H1 (cell line): ENCODE data around the gene KCNK4. TPM values are rescaled to one million over a fixed set of nuclear protein-coding genes. Genes with fewer than 3 reads are reported as not detected.

Source experiments
- CTCF ChIA-PET: fragments of 300-600 bp; sonication (Branson Sonifier 250); formaldehyde crosslinking; loops from one replicate; lab custom pipeline; 2021; ENCODE audit not compliant: partially characterized antibody; lab: Charles Lee
- POLR2A ChIA-PET: fragments of 300-600 bp; sonication (Branson Sonifier 250); formaldehyde crosslinking; loops from one replicate; lab custom pipeline; 2021; ENCODE audit warnings: inconsistent platforms; ENCODE audit not compliant: partially characterized antibody; lab: Charles Lee
- DNase-seq, 2 experiments: peaks; one replicate each; pipeline versions ENCODE4 v3.0.0 to v3.0.0-alpha.2; 2010 to 2022; ENCODE audit warnings: low spot score in 2 of 2, low read depth in 1 of 2, mixed read lengths in 1 of 2
- FAIRE-seq: peaks from 2 replicates; lab custom pipeline; 2011; peaks lifted over from hg19 to GRCh38; lab: Jason Lieb, UNC
- H2AFZ ChIP-seq: 2 replicates; pipeline ENCODE4 v1.8.1; 2012; ENCODE audit warnings: low read length, inconsistent platforms
- H2AK5ac ChIP-seq: 2 replicates; pipeline ENCODE4 v1.6.1; 2013; ENCODE audit warnings: low read depth, low read length
- H2BK120ac ChIP-seq: replicated peaks from 2 replicates; pipeline ENCODE3; 2013; ENCODE audit warnings: low read depth, low read length, inconsistent platforms
- H2BK12ac ChIP-seq: 2 replicates; pipeline ENCODE4 v1.6.1; 2013; ENCODE audit warnings: low read depth, low read length
- H2BK15ac ChIP-seq: 2 replicates; pipeline ENCODE4 v1.6.1; 2013; ENCODE audit warnings: low read length
- H2BK20ac ChIP-seq: 2 replicates; pipeline ENCODE4 v1.6.1; 2013; ENCODE audit warnings: low read length
- H2BK5ac ChIP-seq: 2 replicates; pipeline ENCODE4 v1.6.1; 2013; ENCODE audit warnings: low read depth, low read length
- H3K14ac ChIP-seq: 2 replicates; pipeline ENCODE4 v1.6.1; 2013; ENCODE audit warnings: inconsistent platforms; ENCODE audit not compliant: insufficient read length
- H3K18ac ChIP-seq: 2 replicates; pipeline ENCODE4 v1.6.1; 2013; ENCODE audit warnings: low read length; ENCODE audit errors: extremely low read depth
- H3K23ac ChIP-seq: 2 replicates; pipeline ENCODE4 v1.6.1; 2013; ENCODE audit warnings: inconsistent platforms; ENCODE audit not compliant: insufficient read length
- H3K23me2 ChIP-seq: 2 replicates; pipeline ENCODE4 v1.6.1; 2013; ENCODE audit warnings: low read depth, low read length
- H3K27ac ChIP-seq: 2 replicates; pipeline ENCODE4 v1.6.1; 2011; ENCODE audit warnings: low read depth, low read length, inconsistent platforms
- H3K27me3 ChIP-seq, 4 experiments: replicated peaks in 1 of 4; 1 replicate in 1 of 4; 2 replicates in 3 of 4; pipeline versions ENCODE4 v1.6.1 to v1.8.1; 2011 to 2013; ENCODE audit warnings: low read length in 3 of 4, mild to moderate bottlenecking in 3 of 4, inconsistent platforms in 2 of 4, mixed read lengths in 2 of 4, moderate library complexity in 1 of 4; ENCODE audit not compliant: control insufficient read depth in 3 of 4, insufficient read depth in 3 of 4; ENCODE audit errors: extremely low read depth in 1 of 4
- H3K36me3 ChIP-seq, 4 experiments: 2 replicates each; pipeline versions ENCODE4 v1.6.1 to v1.8.1; 2011 to 2013; ENCODE audit warnings: mild to moderate bottlenecking in 4 of 4, low read length in 3 of 4, moderate library complexity in 2 of 4, control low read depth in 1 of 4, inconsistent platforms in 1 of 4; ENCODE audit not compliant: insufficient read depth in 4 of 4, control insufficient read depth in 2 of 4
- H3K4ac ChIP-seq: replicated peaks from 2 replicates; pipeline ENCODE3; 2013; ENCODE audit warnings: low read length, low read depth, mixed read lengths, inconsistent platforms; ENCODE audit not compliant: insufficient read length
- H3K4me1 ChIP-seq, 4 experiments: replicated peaks in 1 of 4; 1 replicate in 1 of 4; 2 replicates in 3 of 4; pipeline versions ENCODE4 v1.6.1 to v1.8.1; 2011 to 2013; ENCODE audit warnings: low read length in 3 of 4, inconsistent platforms in 2 of 4, mixed read lengths in 1 of 4; ENCODE audit not compliant: insufficient read depth in 4 of 4, control insufficient read depth in 3 of 4
- H3K4me2 ChIP-seq, 2 experiments: 2 replicates each; pipeline versions ENCODE4 v1.6.1 to v1.8.1; 2011 to 2013; ENCODE audit warnings: low read depth in 2 of 2, low read length in 2 of 2, control low read depth in 1 of 2, inconsistent platforms in 1 of 2, mild to moderate bottlenecking in 1 of 2; ENCODE audit not compliant: insufficient read depth in 1 of 2
- H3K4me3 ChIP-seq, 4 experiments: fragments of 200-600, 300-600 bp in 1 of 4; sonication (generic), shearing (Covaris generic), sonication (Bioruptor Twin) in 1 of 4; 2 replicates each; pipeline versions ENCODE4 v1.5.1 to v1.8.1; 2011 to 2016; ENCODE audit warnings: low read length in 4 of 4, low read depth in 3 of 4, control low read depth in 2 of 4, inconsistent platforms in 2 of 4, mild to moderate bottlenecking in 2 of 4, mixed read lengths in 1 of 4, moderate library complexity in 1 of 4; ENCODE audit not compliant: insufficient read depth in 2 of 4; ENCODE audit errors: extremely low read depth in 1 of 4
- H3K56ac ChIP-seq: replicated peaks from 2 replicates; pipeline ENCODE3; 2013; ENCODE audit warnings: low read depth, mild to moderate bottlenecking, mixed read lengths, low read length, inconsistent platforms; ENCODE audit not compliant: insufficient read length
- H3K79me1 ChIP-seq: 2 replicates; pipeline ENCODE4 v1.6.1; 2013; ENCODE audit warnings: low read depth, low read length, control low read depth
- H3K79me2 ChIP-seq, 2 experiments: 2 replicates each; pipeline versions ENCODE4 v1.6.1 to v1.8.1; 2012 to 2013; ENCODE audit warnings: low read length in 2 of 2, mild to moderate bottlenecking in 2 of 2, inconsistent platforms in 1 of 2; ENCODE audit not compliant: insufficient read depth in 2 of 2, control insufficient read depth in 1 of 2
- H3K9ac ChIP-seq, 4 experiments: replicated peaks in 1 of 4; 1 replicate in 1 of 4; 2 replicates in 3 of 4; pipeline versions ENCODE4 v1.6.1 to v1.8.1; 2011 to 2013; ENCODE audit warnings: low read depth in 3 of 4, low read length in 3 of 4, control low read depth in 2 of 4, mild to moderate bottlenecking in 2 of 4, moderate library complexity in 2 of 4, inconsistent platforms in 1 of 4; ENCODE audit errors: extremely low read depth in 1 of 4
- H3K9me3 ChIP-seq, 2 experiments: 2 replicates each; pipeline versions ENCODE4 v1.6.1 to v1.8.1; 2012 to 2013; ENCODE audit warnings: mild to moderate bottlenecking in 2 of 2, moderate library complexity in 2 of 2, control low read depth in 1 of 2, inconsistent platforms in 1 of 2, low read depth in 1 of 2, low read length in 1 of 2, mixed read lengths in 1 of 2; ENCODE audit not compliant: insufficient read depth in 2 of 2
- H4K20me1 ChIP-seq, 2 experiments: replicated peaks in 1 of 2; 2 replicates each; pipeline versions ENCODE3 to v1.8.1; 2011 to 2013; ENCODE audit warnings: inconsistent platforms in 2 of 2, low read length in 2 of 2, mild to moderate bottlenecking in 1 of 2; ENCODE audit not compliant: insufficient read depth in 2 of 2, control insufficient read depth in 1 of 2
- H4K5ac ChIP-seq: 2 replicates; pipeline ENCODE4 v1.6.1; 2013; ENCODE audit warnings: low read length, low read depth, mixed read lengths, inconsistent platforms; ENCODE audit not compliant: insufficient read length
- H4K8ac ChIP-seq: 2 replicates; pipeline ENCODE4 v1.8.0; 2013; ENCODE audit warnings: mild to moderate bottlenecking, moderate library complexity, low read length, inconsistent platforms; ENCODE audit not compliant: insufficient read depth; ENCODE audit errors: extremely low read depth
- H4K91ac ChIP-seq: replicated peaks from 2 replicates; pipeline ENCODE3; 2013; ENCODE audit warnings: low read length, mixed read lengths, inconsistent platforms; ENCODE audit not compliant: insufficient read length
- BCL11A ChIP-seq, 2 experiments: IDR thresholded peaks; one replicate each; pipeline ENCODE4 v1.6.1; 2011; ENCODE audit warnings: low read depth in 2 of 2, low read length in 2 of 2, mild to moderate bottlenecking in 2 of 2
- CHD2 ChIP-seq: IDR thresholded peaks from 2 replicates; pipeline ENCODE4 v1.6.1; 2012; ENCODE audit warnings: low read length, improper control_type of control experiment
- RNF2 ChIP-seq: fragments of 200-900, 300-1000 bp; sonication (generic); IDR thresholded peaks from 2 replicates; pipeline ENCODE4 v1.7.1; 2016; ENCODE audit warnings: borderline replicate concordance, low read depth, mild to moderate bottlenecking, antibody characterized with exemption, low read length; ENCODE audit not compliant: poor library complexity, severe bottlenecking; ENCODE audit errors: missing control alignments
- SAP30 ChIP-seq: fragments of 300-600 bp; sonication (generic); IDR thresholded peaks from 2 replicates; pipeline ENCODE4 v1.7.1; 2012; ENCODE audit warnings: low read length, moderate library complexity, mild to moderate bottlenecking, inconsistent platforms; ENCODE audit not compliant: insufficient read depth, insufficient replicate concordance
- TAF1 ChIP-seq: IDR thresholded peaks from 2 replicates; pipeline ENCODE4 v1.6.1; 2011; ENCODE audit warnings: mild to moderate bottlenecking, low read depth, low read length
- TBP ChIP-seq: IDR thresholded peaks from 2 replicates; pipeline ENCODE4 v1.6.1; 2011; ENCODE audit warnings: low read depth, low read length, improper control_type of control experiment
- WGBS, 2 experiments: shearing (Covaris generic) in 1 of 2; methylation state at CpG; one replicate each; pipeline versions ENCODE4 v1.1.6 to v1.1.7; 2013 to 2015; ENCODE audit warnings: low lambda C conversion rate in 2 of 2, mixed read lengths in 2 of 2, inconsistent platforms in 1 of 2, low coverage in 1 of 2, missing lambda C conversion rate in 1 of 2; ENCODE audit not compliant: insufficient replicate concordance in 2 of 2, insufficient coverage in 1 of 2, insufficient read length in 1 of 2; ENCODE audit errors: extremely low coverage in 1 of 2, missing lambda C conversion rate in 1 of 2; 5-methylcytosine and 5-hydroxymethylcytosine counted together
- polyA plus RNA-seq, 7 experiments: library from polyadenylated mRNA; depleted of rRNA in 3 of 7; stranded (reverse) in 5 of 7; unstranded in 2 of 7; fragments of >200 nt in 5 of 7; fragments of 200-250 nt in 2 of 7; gene quantifications; 1 replicate in 5 of 7; 2 replicates in 1 of 7; 4 replicates in 1 of 7; pipeline versions ENCODE4 v1.2.1 to v1.2.3, GENCODE V29; 2011 to 2013; ENCODE audit warnings: missing spikeins in 2 of 7, mixed read lengths in 2 of 7
- total RNA-seq: library from RNA; stranded (reverse); fragmentation: NEBNext Ultra II Directional; extraction: Animal tissue kit (Norgen Biotek cat#: 25700); gene quantifications from 2 replicates; pipeline ENCODE4 v1.2.1, GENCODE V29; 2021
- TF ChIP-seq, protein P1 (sequence below), 3 experiments: IDR thresholded peaks; 1 replicate in 2 of 3; 2 replicates in 1 of 3; pipeline versions ENCODE4 v1.5.1 to v1.6.1; 2011; ENCODE audit warnings: low read length in 3 of 3, mild to moderate bottlenecking in 3 of 3, inconsistent platforms in 2 of 3, low read depth in 1 of 3, moderate library complexity in 1 of 3; ENCODE audit not compliant: insufficient read depth in 1 of 3; ENCODE audit errors: control extremely low read depth in 1 of 3

The KCNK4 gene
- total and polyA plus RNA-seq, 2 of the 8 experiments (the other 6 are each of a cell fraction or from before 2014, with no cell fraction given) = 0.19 TPM; not detected in 1

DNA sequence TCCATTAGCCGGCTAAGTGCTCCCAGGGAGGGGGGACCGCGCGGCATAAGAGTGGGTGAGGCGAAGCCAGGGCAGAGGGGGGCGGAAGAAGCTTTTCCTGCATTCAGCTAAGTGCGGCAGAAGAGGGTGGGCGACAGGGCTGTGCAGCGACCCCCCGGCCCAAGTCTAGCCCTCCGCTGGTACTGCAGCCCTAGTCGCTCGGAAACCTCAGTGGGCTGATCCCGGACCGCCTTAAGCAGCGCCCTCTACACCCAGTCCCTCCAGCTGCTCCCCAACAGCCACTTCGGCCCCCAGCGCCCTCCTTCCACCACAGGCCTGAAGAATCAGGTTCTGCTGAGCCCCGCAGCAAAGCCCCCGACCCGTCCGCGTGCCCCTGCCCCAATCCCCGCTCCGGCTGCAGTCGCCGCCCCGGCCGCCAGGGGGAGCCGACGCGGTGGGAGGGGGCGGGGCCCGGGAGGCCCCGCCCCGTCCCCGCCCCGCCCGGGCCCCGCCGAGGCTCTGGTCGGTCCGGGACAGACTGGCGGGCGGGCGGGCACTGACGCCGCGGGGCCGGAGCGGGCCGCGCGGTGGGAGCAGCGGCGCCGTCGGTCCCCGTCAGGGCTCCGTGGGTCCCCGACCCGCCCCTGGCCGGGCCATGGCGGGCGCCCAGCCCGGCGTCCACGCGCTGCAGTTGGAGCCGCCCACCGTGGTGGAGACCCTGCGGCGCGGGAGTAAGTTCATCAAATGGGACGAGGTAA, 39.9 kb upstream of the KCNK4 start, which contains the start of gene PLCB3:
TSS of gene PLCB3 (plus strand) at position 515 of the 737 bp plus-strand sequence. CDS start at position 635, 120 bp downstream.
- peak within 1 kb of the TSS; percentile 73 to 99 for H3K4me2 ChIP-seq
- TF ChIP-seq BCL11A (IDR thresholded peaks at IDR 0.05; ENCODE audit: low read depth in 2 of 2, low read length in 2 of 2) (no peak), TAF1 (peak; percentile 63), TBP (0 out of 2 replicates have a peak, but pooled peaks have one; percentile 32), CHD2 (no peak), RNF2 (no peak), SAP30 (no peak)
- TF ChIP-seq, protein P1, sequence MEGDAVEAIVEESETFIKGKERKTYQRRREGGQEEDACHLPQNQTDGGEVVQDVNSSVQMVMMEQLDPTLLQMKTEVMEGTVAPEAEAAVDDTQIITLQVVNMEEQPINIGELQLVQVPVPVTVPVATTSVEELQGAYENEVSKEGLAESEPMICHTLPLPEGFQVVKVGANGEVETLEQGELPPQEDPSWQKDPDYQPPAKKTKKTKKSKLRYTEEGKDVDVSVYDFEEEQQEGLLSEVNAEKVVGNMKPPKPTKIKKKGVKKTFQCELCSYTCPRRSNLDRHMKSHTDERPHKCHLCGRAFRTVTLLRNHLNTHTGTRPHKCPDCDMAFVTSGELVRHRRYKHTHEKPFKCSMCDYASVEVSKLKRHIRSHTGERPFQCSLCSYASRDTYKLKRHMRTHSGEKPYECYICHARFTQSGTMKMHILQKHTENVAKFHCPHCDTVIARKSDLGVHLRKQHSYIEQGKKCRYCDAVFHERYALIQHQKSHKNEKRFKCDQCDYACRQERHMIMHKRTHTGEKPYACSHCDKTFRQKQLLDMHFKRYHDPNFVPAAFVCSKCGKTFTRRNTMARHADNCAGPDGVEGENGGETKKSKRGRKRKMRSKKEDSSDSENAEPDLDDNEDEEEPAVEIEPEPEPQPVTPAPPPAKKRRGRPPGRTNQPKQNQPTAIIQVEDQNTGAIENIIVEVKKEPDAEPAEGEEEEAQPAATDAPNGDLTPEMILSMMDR (IDR thresholded peaks at IDR 0.05; ENCODE audit: control extremely low read depth in 1 of 3, insufficient read depth in 1 of 3, low read depth in 1 of 3, low read length in 3 of 3) = peak in 2 of 3 experiments; percentile 48 to 80; a peak in 3 of 4 replicates

More for the DNA sequence above, 39.9 kb upstream of the KCNK4 start, which contains the start of gene PLCB3:
- Histone ChIP-seq H3K36me3 (peaks cover 6 to 19% (median 12%) of the 10 kb centered on the region in 4 experiments), H4K5ac (peak within 1 kb of the TSS; percentile 75), H3K23ac (no peak within 1 kb of the TSS), H2BK120ac (peak within 1 kb of the TSS; percentile 70), H3K79me2 (peaks cover 0 to 25% of the 10 kb centered on the region in 2 experiments; a peak in 3 of 4 replicates), H3K4me3 (peak within 1 kb of the TSS; percentile 73 to 86 (median 76)), H3K9ac (peak within 1 kb of the TSS; percentile 62 to 76 (median 64); a peak in 6 of 7 replicates), H3K18ac (peak within 1 kb of the TSS; percentile 99), H2BK20ac (no peak within 1 kb of the TSS), H3K23me2 (peaks cover 13% of the 10 kb centered on the region), H3K56ac (peak within 1 kb of the TSS; percentile 78), H2BK15ac (peak within 1 kb of the TSS; percentile 99; the same call in 1 of the 2 replicates), H2AFZ (no peak within 1 kb of the TSS), H3K14ac (no peak within 1 kb of the TSS), H3K79me1 (peaks cover 2% of the 10 kb centered on the region; the same call in 1 of the 2 replicates), H4K91ac (peak within 1 kb of the TSS; percentile 98), H3K27ac (peak within 1 kb of the TSS; percentile 72; the same call in 1 of the 2 replicates), H2BK5ac (peak within 1 kb of the TSS; percentile 93; the same call in 1 of the 2 replicates), H4K8ac (peak within 1 kb of the TSS; percentile 93), H3K9me3 (no peaks in the 10 kb centered on the region), H4K20me1 (peaks cover 6 to 13% of the 10 kb centered on the region in 2 experiments), H2BK12ac (peak within 1 kb of the TSS; percentile 75; the same call in 1 of the 2 replicates), H3K27me3 (no peaks in the 10 kb centered on the region), H3K4ac (peak within 1 kb of the TSS; percentile 87), H3K4me1 (peaks cover 0 to 40% (median 34%) of the 10 kb centered on the region in 4 experiments; a peak in 6 of 7 replicates), H2AK5ac (no peak within 1 kb of the TSS)
- ChIA-PET POLR2A (interaction anchor here (0.8 to 13.1 kb wide), 18 partner anchors 9 to 272 kb away, joined by 3 to 352 read pairs (median 6); partner anchors contain the start of genes DNAJC4, ESRRA, FKBP2 and KCNK4), CTCF (interaction anchor here (0.6 to 10.0 kb wide), 30 partner anchors 8 to 1659 kb away, joined by 3 to 102 read pairs (median 4); partner anchors contain the start of genes CATSPERZ, FERMT3, FKBP2 and NUDT22)
- WGBS, 2 experiments = 4% methylated on average over 22 of the region's 75 CpGs; no CpG with 5 or more reads in 1 of the 2 experiments
- peak in 1 of 2 experiments; percentile 86 for DNase-seq
- no peak for FAIRE-seq
